SU-DHL-6 (cell line): Measurements from ENCODE around the gene PLEKHA8.

ENCODE experiments used
- H2AFZ ChIP-seq: fragments of 200-600 bp; sonication (generic); 2 replicates; pipeline ENCODE4 v1.6.1; 2014; ENCODE audit warnings: low read depth, mild to moderate bottlenecking, moderate library complexity, mixed read lengths, antibody characterized with exemption, low read length; ENCODE audit not compliant: severe bottlenecking
- H3F3A ChIP-seq: fragments of 200-600 bp; shearing (Covaris generic); 2 replicates; pipeline ENCODE4 v1.6.0; 2016; ENCODE audit warnings: antibody characterized with exemption, mild to moderate bottlenecking; ENCODE audit not compliant: insufficient read depth
- H3K27ac ChIP-seq: fragments of 200-600 bp; sonication (generic); 2 replicates; pipeline ENCODE4 v1.5.1; 2016; ENCODE audit warnings: low read depth, mild to moderate bottlenecking, low read length, moderate library complexity, mixed read lengths
- H3K27me3 ChIP-seq: fragments of 200-600 bp; sonication (generic), shearing (Covaris generic); 2 replicates; pipeline ENCODE4 v1.6.0; 2014; ENCODE audit warnings: mild to moderate bottlenecking, low read length
- H3K36me3 ChIP-seq: fragments of 200-600 bp; sonication (generic); 2 replicates; pipeline ENCODE4 v1.6.1; 2014; ENCODE audit warnings: mild to moderate bottlenecking, low read length, mixed read lengths
- H3K4me2 ChIP-seq: fragments of 300-600, 200-600 bp; shearing (Covaris generic), sonication (generic); 2 replicates; pipeline ENCODE4 v1.6.0; 2014; ENCODE audit warnings: low read length, low read depth, mild to moderate bottlenecking; ENCODE audit not compliant: poor library complexity, severe bottlenecking
- H3K4me3 ChIP-seq: fragments of 200-600 bp; sonication (generic); 2 replicates; pipeline ENCODE4 v1.5.1; 2014; ENCODE audit warnings: antibody characterized with exemption, low read length, mild to moderate bottlenecking, mixed read lengths; ENCODE audit not compliant: insufficient read depth, poor library complexity, severe bottlenecking
- H3K79me2 ChIP-seq: fragments of 200-600 bp; sonication (generic); 2 replicates; pipeline ENCODE4 v1.6.1; 2014; ENCODE audit warnings: mild to moderate bottlenecking, low read length, moderate library complexity; ENCODE audit not compliant: insufficient read depth
- H3K9ac ChIP-seq: fragments of 200-600 bp; sonication (generic); 2 replicates; pipeline ENCODE4 v1.7.0; 2014; ENCODE audit warnings: mild to moderate bottlenecking, low read length
- H3K9me2 ChIP-seq: fragments of 200-600 bp; sonication (generic); replicated peaks from 2 replicates; pipeline ENCODE4 v1.6.1; 2014; ENCODE audit warnings: low read length; ENCODE audit not compliant: insufficient read depth
- H3K9me3 ChIP-seq: fragments of 200-600 bp; sonication (generic); 2 replicates; pipeline ENCODE4 v1.6.1; 2014; ENCODE audit warnings: low read length, mixed read lengths; ENCODE audit not compliant: insufficient read depth
- H4K20me1 ChIP-seq: fragments of 200-600 bp; sonication (generic); 2 replicates; pipeline ENCODE4 v1.6.1; 2014; ENCODE audit warnings: low read depth, mild to moderate bottlenecking, antibody characterized with exemption, low read length, moderate library complexity, mixed read lengths
- CTCF ChIP-seq: fragments of 200-600 bp; sonication (generic); IDR thresholded peaks from one replicate; pipeline ENCODE4 v1.5.1; 2017; ENCODE audit warnings: antibody characterized with exemption, mild to moderate bottlenecking, low read length, moderate library complexity; ENCODE audit not compliant: insufficient read depth, poor library complexity, severe bottlenecking
- EZH2phosphoT487 ChIP-seq: fragments of 200-600 bp; sonication (generic), shearing (Covaris generic); conservative IDR thresholded peaks from 2 replicates; pipeline ENCODE4 v1.6.1; 2018; ENCODE audit warnings: mild to moderate bottlenecking, antibody characterized with exemption, low read length, moderate library complexity, mixed read lengths

PLEKHA8 gene

DNA sequence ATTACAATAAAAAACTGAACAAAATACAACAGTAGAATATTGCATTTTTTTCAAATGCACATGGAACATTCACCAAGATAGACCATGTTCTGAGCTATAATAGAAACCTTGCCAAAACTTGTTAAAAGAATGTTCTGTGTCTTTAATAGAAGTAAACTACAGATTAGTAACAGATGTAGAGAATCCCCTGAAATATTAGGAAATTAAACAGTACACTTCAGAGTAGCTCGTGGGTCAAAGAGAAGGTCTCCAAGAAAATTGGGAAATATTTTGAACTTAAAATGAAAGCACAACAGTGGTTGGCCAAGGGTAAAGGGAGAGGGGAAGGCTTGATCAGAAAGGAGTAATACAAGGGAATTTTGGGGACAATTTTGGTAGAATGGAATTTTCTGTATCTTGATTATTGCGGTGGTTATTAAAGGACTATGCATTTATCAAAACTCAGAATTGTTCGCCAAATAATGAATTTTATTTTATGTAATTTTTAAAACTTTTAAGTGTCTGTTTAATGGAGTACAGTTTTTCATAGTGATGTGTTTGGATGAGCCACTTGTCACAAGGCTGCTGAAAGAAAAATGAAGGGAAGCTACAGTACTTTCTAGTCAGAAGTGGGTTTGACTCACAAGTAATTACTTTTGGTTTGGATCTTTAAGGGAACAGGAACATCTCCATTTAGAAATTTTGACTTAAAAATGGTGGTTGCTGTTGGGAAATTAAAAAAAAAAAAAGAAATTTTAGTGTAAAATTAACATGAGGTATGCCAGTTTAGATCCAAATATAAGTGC is 10.2 kb downstream of the PLEKHA8 start:
- H3K79me2 ChIP-seq = no peaks in the 10 kb centered on the region
- peaks cover 10% of the 10 kb centered on the region; the same call in 1 of the 2 replicates for H3K9me3 ChIP-seq
- H3K4me2 ChIP-seq = no peak overlapping the region
- no peaks in the 10 kb centered on the region for H3K36me3 ChIP-seq
- H3K4me3 ChIP-seq = no peak overlapping the region
- no peak overlapping the region for H3K27ac ChIP-seq
- no peak overlapping the region for H2AFZ ChIP-seq
- no peaks in the 10 kb centered on the region for H3K27me3 ChIP-seq
- H3F3A ChIP-seq = no peaks in the 10 kb centered on the region
- no peaks in the 10 kb centered on the region for H3K9me2 ChIP-seq
- peaks cover 5% of the 10 kb centered on the region; the same call in 1 of the 2 replicates for H4K20me1 ChIP-seq
- no peak for TF ChIP-seq CTCF
- no peak for TF ChIP-seq EZH2phosphoT487
- H3K9ac ChIP-seq = no peak overlapping the region

DNA sequence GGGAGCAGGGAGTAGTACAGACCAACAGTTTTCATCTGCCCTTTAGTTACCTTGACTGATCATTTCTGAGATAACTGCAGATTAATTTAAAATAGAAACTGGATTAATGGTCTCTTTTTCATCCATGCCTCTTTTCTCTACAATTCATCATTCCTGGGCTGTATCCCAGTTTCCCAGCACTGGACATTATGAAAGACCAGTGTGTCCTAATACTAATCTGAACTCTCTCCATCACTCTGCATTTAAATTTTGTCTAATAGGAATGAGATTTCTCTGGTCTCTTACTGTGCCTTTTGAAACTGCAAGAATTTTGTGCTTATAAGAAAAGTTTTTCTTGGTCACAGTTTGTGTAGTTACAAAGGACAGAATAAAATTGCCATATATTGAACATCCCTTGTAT is 12.7 kb downstream of the PLEKHA8 start:
- Histone ChIP-seq H3K4me3 (no peak overlapping the region), H4K20me1 (peaks cover 5% of the 10 kb centered on the region; the same call in 1 of the 2 replicates), H3K79me2 (no peaks in the 10 kb centered on the region), H3K9ac (no peak overlapping the region), H3K27me3 (no peaks in the 10 kb centered on the region), H3K9me3 (peaks cover 10% of the 10 kb centered on the region; the same call in 1 of the 2 replicates), H3K4me2 (no peak overlapping the region), H3F3A (no peaks in the 10 kb centered on the region), H3K27ac (no peak overlapping the region), H2AFZ (no peak overlapping the region), H3K9me2 (no peaks in the 10 kb centered on the region), H3K36me3 (no peaks in the 10 kb centered on the region)
- TF ChIP-seq EZH2phosphoT487 (no peak), CTCF (no peak)

DNA sequence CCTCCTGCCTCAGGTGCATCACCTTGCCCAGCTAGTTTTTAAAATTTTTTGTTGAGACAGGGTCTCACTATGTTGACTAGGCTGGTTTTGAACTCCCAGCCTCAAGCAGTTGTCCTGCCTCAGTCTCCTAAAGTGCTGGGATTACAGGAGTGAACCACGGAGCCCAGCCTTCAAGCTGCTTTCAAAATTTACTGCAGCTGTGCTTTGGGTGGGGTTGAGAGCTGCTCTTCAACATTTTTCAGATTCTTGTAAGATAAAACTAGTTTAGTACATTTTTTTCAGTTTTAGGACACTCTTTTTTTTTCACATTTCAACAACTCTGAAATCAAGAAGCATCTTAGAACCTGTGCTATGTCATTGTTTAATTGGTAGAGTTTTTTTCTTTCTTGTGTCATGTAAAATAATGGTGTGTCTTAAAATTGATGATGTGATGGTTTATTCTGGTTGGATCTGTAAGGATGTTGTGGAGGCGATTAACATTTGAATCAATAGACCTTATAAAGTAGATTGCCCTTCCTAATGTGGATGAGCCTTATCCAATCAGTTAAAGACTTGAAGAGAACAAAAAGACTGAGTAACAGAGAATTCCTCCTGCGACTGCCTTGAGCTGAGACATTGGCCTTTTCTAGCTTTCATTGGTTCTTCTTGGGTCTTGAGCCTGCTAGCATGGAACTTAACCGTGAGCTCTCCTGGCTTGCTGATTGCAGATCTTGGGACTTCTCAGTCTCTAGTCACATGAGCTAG is 13.5 kb downstream of the PLEKHA8 start:
- H3K36me3 ChIP-seq = no peaks in the 10 kb centered on the region
- no peak overlapping the region for H3K9ac ChIP-seq
- no peaks in the 10 kb centered on the region for H3F3A ChIP-seq
- no peaks in the 10 kb centered on the region for H3K27me3 ChIP-seq
- H3K9me3 ChIP-seq = peaks cover 10% of the 10 kb centered on the region; the same call in 1 of the 2 replicates
- H2AFZ ChIP-seq = no peak overlapping the region
- H3K27ac ChIP-seq = no peak overlapping the region
- no peaks in the 10 kb centered on the region for H3K9me2 ChIP-seq
- no peak overlapping the region for H3K4me3 ChIP-seq
- no peaks in the 10 kb centered on the region for H3K79me2 ChIP-seq
- H3K4me2 ChIP-seq = no peak overlapping the region
- TF ChIP-seq CTCF = no peak
- TF ChIP-seq EZH2phosphoT487 = no peak
- peaks cover 5% of the 10 kb centered on the region; the same call in 1 of the 2 replicates for H4K20me1 ChIP-seq
